HL-60 (cell line): Measurements from ENCODE around the gene FOXL3.

ENCODE experiments used
- DNase-seq, 2 experiments: peaks; one replicate each; pipeline ENCODE4 v3.0.0-alpha.2; 2010 to 2020; ENCODE audit warnings: low read depth in 1 of 2, low spot score in 1 of 2
- H3K27ac ChIP-seq: fragments of 250-450 bp; sonication (Bioruptor Pico); replicated peaks from 2 replicates; pipeline ENCODE4 v1.5.1; 2020; ENCODE audit warnings: mild to moderate bottlenecking, moderate library complexity
- H3K27me3 ChIP-seq: fragments of 250-450 bp; sonication (Bioruptor Pico); 2 replicates; pipeline ENCODE4 v1.5.1; 2021; ENCODE audit warnings: mild to moderate bottlenecking, moderate library complexity; ENCODE audit not compliant: insufficient read depth, poor library complexity, severe bottlenecking
- H3K4me3 ChIP-seq: replicated peaks from 2 replicates; pipeline ENCODE4 v1.5.1; 2011; ENCODE audit warnings: mild to moderate bottlenecking, control low read depth, low read length; ENCODE audit not compliant: insufficient read depth
- CTCF ChIP-seq: IDR thresholded peaks from one replicate; pipeline ENCODE4 v1.5.1; 2011; ENCODE audit warnings: low read length, control low read depth, inconsistent platforms; ENCODE audit not compliant: insufficient read depth
- GABPA ChIP-seq: IDR thresholded peaks from 2 replicates; pipeline ENCODE4 v1.6.1; 2012; ENCODE audit warnings: low read depth
- POLR2AphosphoS5 ChIP-seq: IDR thresholded peaks from 2 replicates; pipeline ENCODE4 v1.6.1; 2012; ENCODE audit warnings: low read depth
- SPI1 ChIP-seq: IDR thresholded peaks from 2 replicates; pipeline ENCODE4 v1.6.1; 2012; ENCODE audit warnings: low read depth, mild to moderate bottlenecking, borderline replicate concordance
- TF ChIP-seq, protein P1 (sequence below): IDR thresholded peaks from 2 replicates; pipeline ENCODE4 v1.6.1; 2012; ENCODE audit warnings: low read depth; ENCODE audit not compliant: insufficient replicate concordance

FOXL3 gene

GRCh38 chr7:292826-293225, 2.9 kb downstream of the FOXL3 start:
- H3K27me3 ChIP-seq = peaks cover 8% of the 10 kb centered on the region
- TF ChIP-seq SPI1 = no peak
- no peak for TF ChIP-seq CTCF
- TF ChIP-seq POLR2AphosphoS5 = no peak
- no peak for TF ChIP-seq GABPA
- TF ChIP-seq, protein P1, sequence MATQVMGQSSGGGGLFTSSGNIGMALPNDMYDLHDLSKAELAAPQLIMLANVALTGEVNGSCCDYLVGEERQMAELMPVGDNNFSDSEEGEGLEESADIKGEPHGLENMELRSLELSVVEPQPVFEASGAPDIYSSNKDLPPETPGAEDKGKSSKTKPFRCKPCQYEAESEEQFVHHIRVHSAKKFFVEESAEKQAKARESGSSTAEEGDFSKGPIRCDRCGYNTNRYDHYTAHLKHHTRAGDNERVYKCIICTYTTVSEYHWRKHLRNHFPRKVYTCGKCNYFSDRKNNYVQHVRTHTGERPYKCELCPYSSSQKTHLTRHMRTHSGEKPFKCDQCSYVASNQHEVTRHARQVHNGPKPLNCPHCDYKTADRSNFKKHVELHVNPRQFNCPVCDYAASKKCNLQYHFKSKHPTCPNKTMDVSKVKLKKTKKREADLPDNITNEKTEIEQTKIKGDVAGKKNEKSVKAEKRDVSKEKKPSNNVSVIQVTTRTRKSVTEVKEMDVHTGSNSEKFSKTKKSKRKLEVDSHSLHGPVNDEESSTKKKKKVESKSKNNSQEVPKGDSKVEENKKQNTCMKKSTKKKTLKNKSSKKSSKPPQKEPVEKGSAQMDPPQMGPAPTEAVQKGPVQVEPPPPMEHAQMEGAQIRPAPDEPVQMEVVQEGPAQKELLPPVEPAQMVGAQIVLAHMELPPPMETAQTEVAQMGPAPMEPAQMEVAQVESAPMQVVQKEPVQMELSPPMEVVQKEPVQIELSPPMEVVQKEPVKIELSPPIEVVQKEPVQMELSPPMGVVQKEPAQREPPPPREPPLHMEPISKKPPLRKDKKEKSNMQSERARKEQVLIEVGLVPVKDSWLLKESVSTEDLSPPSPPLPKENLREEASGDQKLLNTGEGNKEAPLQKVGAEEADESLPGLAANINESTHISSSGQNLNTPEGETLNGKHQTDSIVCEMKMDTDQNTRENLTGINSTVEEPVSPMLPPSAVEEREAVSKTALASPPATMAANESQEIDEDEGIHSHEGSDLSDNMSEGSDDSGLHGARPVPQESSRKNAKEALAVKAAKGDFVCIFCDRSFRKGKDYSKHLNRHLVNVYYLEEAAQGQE = no peak
- no peak for DNase-seq

DNA sequence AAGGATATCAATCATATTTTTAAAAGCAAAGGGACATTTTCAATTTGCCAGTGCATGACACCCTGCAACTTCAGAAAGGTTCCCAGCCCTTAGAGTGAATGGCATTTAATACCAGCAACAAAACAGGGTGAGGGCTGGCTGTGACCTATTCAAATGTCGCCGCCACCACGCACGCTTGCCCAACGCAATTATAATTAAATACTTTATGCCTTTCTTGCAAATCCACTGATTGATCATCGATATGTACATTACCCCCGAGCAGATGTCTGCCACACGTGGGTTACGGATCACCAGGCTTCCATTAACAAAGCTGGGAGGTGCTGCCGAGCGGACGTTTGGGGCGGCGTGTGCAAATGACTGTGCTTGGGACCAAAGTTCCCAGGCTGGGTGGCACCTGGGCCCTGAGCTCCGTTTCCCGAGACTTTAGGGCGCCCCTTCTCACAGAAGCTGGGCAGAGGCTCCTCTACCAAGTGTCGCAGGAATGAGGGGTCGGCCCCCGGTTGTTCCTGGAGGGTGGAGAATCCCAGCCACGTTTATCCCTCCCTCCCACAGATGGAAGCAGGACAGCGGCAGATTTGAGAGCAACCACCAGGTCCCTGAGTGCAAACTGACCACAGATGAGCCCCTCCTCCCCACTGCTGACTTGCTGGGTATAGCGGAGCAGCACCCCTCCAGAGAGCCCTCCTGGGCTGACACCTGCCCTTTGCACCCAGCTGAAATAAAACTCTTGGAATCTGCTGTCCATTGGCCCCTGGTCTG, 3.9 kb downstream of the FOXL3 start:
- peaks cover 8% of the 10 kb centered on the region for H3K27me3 ChIP-seq
- H3K27ac ChIP-seq = no peak overlapping the region
- no peak for DNase-seq
- H3K4me3 ChIP-seq = no peak overlapping the region
- TF ChIP-seq, protein P1 = no peak
- TF ChIP-seq CTCF (no peak), POLR2AphosphoS5 (no peak), GABPA (no peak), SPI1 (no peak)

More at GRCh38 chr7:292826-293225, 2.9 kb downstream of the FOXL3 start:
- Histone ChIP-seq H3K27ac (no peak overlapping the region), H3K4me3 (no peak overlapping the region)

DNA sequence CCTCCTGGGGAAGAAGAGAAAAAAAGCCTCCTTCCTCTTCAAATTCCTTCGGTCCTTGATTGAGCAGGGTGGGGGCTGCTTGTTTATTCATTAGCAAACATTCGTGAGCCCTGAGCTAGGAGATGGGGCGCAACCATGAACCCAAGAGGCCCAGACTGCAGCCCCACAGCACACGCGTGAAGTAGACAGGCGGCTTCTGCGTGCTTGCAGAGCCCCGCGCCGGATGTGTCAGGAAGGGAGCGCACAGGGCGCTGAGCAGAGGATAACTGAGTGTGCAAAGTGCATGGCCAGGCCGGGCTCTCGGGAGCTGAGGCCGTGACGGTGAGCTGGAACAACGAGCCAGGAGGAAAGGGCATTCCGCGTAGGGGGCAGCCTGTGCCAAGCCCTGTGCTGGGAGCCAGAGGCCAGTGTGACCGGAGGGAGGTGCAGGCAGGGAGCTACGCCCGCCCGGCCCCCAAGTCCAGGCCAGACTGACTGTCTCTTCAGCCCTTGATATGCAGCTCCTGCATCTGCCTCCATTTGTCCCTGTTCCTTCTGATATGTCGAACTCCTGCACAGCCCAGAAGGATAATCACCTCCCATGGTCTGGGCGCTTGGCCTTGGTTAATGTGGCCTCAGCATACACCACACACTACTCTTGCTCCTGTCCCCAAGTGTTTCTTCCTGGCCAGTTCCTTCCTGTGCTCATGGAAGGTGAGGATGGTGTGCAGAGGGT, 4.6 kb downstream of the FOXL3 start:
- no peak overlapping the region for H3K4me3 ChIP-seq
- no peak for DNase-seq
- H3K27ac ChIP-seq = no peak overlapping the region
- peaks cover 8% of the 10 kb centered on the region for H3K27me3 ChIP-seq
- TF ChIP-seq SPI1 (no peak), GABPA (no peak), CTCF (no peak), POLR2AphosphoS5 (no peak)
- TF ChIP-seq, protein P1 = no peak
